ENCODE measurements around the gene CYP27B1.

CYP27B1 gene

DNA sequence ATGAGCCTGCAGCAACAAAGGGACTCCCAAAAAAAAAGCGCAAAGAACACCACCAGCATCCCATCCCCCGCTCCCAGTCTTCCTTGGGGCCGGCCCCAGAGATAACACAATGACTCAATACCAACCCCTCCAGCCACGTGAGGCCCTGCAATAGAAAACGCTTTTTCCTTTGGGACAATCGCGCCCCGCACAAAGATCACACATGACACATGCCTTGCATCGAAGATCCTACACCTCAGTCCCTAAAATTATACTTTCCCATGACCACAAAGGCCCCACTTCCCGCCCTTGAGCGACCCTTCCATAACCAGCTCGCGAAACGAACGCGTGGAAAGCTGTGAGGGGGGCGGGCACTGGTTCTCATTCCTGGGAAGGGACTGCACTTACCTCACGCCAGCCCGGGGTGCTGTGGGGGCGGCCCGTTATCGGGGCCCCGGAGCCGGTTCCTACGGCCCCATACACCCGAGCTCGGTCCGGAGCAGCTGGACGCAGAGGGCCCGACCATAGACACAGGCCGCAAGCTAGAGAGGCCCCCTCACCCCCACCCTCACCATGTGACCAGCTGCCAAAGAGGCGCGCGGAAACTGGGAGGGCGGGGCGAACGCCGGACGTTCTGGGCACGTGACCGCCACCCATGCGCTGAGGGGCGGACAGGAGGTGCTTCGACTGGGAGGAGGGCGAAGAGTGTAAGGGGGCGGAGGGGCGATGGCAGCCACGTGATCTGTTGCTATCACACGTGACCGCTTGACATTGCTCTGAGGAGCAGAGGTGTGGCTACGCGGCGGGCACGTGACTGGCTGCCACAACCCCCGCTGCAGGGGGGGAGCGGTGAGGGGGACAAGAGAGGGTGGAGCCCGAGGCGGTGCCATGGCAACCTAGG lies 14.8 kb downstream of the CYP27B1 start, which contains the start of gene CDK4:
Gene CDK4, minus strand, starts transcription at position 523 of the 880 bp plus-strand sequence. CDS start 593 bp downstream, outside the sequence.
- DNase-seq (ENCODE audit: low read depth): peak; percentile 100

DNA sequence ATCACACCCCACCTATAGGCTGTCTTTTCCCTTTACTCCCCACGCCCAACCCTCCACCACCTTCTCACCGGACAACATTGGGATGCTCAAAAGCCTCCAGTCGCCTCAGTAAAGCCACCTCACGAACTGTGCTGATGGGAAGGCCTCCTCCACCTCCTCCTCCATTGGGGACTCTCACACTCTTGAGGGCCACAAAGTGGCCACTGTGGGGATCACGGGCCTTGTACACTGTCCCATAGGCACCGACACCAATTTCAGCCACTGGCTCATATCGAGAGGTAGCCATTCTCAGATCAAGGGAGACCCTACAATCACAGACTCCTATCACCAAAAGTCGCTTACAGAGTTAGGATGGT lies 15.5 kb downstream of the CYP27B1 start:
- DNase-seq (ENCODE audit: low read depth): no peak

DNA sequence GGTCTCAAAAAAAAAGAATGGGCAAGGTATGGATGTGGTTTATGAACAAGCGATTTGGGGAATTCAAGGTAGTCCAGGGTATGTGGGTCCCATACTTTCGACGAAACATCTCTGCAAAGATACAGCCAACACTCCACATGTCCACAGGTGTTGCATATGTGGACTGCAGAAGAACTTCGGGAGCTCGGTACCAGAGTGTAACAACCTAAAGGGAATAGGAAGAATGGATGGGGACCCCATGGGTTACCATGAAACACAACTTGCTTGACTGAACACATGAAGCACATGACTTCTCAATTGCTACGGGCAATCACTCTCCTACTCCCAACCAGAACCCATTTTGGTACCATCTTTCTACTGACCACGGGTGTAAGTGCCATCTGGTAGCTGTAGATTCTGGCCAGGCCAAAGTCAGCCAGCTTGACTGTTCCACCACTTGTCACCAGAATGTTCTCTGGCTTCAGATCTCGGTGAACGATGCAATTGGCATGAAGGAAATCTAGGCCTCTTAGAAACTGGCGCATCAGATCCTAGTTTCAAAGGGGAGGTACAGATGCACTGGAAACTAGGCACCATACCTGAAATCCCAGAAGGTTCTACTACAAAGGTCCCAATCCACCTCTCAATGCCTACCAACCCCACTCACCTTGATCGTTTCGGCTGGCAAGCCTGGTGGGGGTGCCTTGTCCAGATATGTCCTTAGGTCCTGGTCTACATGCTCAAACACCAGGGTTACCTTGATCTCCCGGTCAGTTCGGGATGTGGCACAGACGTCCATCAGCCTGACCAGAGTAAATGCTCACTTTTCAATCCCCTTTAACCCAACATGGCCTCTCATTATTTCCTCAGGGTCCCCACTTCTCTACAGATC lies 16.1 kb downstream of the CYP27B1 start:
- no peak for DNase-seq (ENCODE audit: low read depth)

DNA sequence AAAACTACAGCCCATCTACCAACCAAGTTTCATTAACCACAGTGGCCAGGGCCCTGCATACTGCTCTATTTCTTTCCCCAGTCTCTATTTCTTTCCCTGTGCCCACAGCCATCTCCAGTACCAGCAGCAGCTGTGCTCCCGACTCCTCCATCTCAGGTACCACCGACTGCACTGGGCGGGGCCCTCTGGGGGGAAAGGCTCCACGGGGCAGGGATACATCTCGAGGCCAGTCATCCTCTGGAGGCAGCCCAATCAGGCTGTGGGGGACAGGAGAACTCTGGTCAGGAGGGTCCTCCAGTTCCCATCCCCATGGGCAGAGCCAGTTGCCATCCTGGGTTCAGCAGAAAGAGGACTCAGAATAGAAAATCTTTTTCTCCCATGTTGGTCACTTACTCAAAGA lies 17.8 kb downstream of the CYP27B1 start:
- no peak for DNase-seq (ENCODE audit: low read depth)

DNA sequence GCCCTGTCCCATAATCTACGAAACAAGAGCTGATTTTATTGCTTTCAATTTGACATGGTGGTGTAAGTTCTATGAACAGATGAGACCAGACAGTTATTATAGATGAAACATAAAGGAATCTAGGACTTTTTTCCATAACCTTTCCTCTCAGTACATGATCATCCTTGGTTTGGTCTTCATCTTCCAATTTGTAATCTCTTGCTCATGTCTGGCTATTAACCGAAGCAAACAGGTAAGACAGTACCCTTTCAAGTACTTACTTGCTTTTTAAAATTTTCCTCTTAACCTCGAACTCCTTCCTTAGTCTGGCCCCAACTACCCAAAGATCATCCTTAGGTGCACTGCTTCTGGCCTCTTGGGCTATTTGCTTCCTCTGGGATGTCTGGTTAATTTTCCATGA lies 20.9 kb downstream of the CYP27B1 start:
- no peak for DNase-seq (ENCODE audit: low read depth)

DNA sequence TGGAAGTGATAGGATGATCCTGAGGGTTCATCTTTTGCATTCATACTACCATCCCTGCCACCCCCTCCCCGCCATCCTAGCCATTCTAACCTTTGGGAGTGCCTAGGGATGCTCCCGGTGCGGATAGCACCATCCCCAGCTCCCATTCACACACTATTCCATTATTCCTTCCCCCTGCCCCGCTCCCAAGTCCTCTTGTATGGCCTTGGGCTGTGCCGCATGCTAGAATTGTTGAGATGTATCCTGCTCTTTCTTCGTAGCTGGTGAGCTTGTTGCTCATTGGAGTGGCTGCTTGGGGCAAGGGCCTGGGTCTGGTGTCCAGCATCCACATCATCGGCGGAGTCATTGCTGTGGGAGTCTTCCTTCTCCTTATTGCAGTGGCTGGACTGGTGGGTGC lies 21.4 kb downstream of the CYP27B1 start:
- no peak for DNase-seq (ENCODE audit: low read depth)

DNA sequence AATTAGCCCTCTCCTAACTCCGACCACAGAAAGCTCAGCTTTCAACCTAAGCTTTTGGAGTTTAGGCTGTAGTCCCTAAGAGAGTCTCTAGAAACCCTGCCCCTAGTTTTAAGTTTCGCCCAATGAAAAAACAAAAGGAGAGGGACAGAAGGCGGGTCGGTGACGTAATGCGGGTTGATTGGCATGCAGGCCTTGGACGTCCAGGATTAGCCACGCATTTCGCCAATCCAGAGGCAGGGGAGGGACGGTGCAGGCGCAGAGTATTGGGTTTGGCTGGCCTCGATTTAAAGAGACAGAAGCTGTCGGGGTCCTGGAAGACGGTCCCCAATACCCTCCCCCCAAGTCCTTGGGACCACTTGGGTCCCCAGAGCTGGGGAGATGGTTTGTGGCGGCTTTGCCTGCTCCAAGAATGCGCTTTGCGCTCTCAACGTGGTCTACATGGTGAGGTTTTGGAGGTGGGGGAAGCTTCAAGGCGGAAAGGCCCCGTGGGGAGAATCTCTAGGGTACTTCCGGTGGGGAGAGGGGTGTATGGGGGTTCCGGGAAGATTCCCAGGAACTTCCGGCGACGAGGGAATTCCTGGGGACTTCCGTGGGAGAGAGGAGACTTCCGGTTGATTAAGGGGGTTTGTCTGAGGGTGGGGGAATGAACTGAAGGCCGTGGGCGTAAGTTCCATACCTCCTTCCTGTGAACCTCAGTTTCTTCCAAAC lies 21.9 kb downstream of the CYP27B1 start, which contains the start of gene TSPAN31:
Gene TSPAN31, plus strand, starts transcription at position 263 of the 708 bp plus-strand sequence. Its CDS starts 116 bp downstream, at position 379.
- DNase-seq (ENCODE audit: low read depth): peak; percentile 99

DNA sequence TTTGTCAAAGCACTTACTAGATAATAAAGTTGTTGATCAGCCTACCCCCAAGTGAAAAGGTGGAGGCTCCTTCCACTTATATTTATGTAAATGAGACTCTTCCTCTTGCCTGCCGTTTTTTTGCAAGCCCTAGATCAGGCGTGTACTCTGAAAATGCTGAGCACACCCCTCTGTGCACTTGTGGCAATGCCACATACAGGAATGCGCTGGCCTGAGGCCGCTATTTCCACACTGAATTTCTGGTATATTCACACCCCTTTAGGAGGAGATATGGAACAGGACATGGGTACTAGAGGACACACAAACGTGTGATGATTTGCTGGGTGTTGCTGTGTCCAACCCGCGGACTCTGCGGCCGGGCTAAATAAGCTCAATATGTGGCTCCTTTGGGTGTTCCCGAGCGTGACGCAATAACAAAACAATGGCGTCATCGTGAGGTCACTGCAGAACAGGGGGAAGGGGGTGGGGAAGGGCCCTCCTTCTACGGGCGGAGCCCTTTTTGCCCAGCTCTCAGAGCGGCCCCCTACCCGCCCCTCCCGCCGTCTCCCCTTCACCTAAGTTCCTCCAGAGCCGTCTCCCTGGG lies 22.6 kb downstream of the CYP27B1 start:
- peak; percentile 93 for DNase-seq (ENCODE audit: low read depth)

DNA sequence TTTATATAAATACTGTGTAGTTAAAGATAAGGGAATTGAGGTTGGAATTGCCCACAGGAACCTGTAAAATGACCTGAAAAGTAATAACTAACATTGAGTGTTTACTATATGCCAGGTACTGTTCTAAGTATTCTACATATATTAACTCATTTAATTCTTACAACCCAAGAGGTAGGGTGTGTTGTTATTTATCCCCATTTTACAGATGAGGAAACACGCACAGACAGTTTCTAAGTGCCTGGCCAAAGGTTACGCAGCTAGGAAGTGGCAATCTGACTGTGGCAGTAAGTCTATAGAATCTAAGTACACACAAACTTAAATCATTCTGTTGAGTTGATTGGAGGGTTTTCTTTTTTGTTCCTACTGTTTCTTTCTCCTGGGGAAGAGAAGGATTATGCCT lies 23.1 kb downstream of the CYP27B1 start:
- no peak for DNase-seq (ENCODE audit: low read depth)

DNA sequence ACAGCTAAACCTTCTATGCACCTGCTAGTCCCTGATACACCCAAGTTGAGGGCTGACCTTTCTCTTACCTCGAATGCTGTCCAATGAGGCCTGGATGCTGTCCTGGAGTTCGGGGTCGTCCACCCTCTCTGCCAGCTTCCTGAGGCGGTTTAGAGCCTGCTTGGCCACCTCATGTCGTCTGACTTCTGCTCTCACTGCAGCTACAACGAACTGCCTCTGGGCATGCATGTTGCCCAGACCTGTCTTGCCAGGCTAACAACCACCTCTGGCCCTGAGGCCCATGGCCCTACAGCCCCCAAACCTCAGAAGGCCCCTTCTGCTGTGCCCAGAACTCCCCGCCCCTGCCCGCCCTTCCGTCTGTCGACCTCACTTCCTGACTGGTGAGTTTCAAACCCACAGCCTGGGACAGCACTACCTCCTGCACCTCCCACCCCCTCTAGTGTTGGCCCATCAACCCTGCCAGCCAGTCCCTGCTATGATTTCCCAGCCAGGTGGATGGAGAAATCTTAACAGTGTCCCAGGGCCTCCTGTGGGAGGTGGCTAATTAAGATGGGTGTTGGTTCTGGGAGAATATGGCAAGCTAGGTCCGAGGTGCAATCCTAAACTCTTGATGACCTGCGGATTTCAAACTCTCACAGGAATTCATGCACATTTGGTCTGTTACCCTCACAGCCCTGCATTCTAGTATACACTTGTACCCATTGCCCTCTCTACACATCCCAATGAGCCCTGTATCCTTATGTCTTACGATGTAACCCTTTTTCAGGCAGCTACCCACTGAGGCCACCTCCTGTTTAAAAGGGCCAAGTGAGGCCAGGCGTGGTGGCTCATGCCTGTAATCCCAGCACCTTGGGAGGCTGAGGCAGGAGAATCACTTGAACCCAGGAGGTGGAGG lies 24.8 kb downstream of the CYP27B1 start:
- DNase-seq (ENCODE audit: low read depth): no peak

DNA sequence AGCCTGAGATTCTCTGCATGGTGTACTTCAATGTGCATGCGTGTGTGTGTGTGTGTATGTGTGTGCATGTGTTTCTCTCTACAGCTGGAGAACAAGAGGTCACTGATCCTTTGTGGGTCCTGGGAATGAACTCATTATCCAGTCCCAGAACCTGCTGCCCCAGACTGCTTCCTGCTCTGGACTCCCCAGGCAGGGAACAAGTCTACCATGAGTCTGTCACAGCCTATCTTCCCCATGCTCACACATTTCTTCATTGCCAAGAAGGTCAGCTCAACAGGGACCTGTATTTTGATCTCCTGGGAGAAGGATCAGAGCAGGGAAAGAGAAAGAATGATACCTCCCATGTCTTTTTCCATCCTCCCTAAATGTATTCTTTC lies 25.5 kb downstream of the CYP27B1 start:
- no peak for DNase-seq (ENCODE audit: low read depth)

DNA sequence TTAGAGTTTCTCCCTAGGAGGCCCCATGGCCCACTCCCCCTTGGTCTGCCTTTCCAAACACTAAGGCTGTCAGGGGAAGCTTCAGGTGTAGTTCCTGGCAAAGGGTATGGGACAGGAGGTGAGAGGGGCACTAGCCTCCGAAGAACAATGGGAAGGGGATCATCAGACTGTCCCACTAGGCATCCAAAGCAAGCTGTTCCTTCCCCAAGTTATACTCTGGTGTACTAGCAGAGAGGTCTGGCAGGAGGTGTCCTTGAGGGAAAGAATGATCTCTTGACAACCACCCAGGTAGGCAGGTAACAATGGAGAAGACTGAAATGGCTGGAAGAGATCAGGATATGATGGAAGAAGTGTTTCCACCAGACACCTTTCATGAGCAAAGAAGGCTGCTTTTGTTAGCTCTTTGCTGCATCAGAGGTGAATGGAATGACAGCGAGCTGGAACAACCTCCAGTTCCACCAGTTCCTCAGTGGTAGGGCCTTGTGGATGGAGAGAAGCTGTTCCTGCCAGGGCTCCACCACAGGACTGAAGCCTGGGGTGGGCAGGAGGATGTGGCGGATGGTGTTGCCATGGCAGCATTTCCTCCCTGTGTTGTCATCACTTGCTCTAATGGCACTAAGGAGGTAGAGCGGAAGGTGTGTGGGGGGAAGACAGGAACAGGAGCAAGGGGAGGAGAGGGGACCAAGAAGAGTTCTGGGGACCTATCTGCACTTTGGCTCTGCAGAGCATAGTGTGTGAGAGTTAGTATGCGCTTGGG lies 26.0 kb downstream of the CYP27B1 start:
- DNase-seq (ENCODE audit: low read depth): no peak

DNA sequence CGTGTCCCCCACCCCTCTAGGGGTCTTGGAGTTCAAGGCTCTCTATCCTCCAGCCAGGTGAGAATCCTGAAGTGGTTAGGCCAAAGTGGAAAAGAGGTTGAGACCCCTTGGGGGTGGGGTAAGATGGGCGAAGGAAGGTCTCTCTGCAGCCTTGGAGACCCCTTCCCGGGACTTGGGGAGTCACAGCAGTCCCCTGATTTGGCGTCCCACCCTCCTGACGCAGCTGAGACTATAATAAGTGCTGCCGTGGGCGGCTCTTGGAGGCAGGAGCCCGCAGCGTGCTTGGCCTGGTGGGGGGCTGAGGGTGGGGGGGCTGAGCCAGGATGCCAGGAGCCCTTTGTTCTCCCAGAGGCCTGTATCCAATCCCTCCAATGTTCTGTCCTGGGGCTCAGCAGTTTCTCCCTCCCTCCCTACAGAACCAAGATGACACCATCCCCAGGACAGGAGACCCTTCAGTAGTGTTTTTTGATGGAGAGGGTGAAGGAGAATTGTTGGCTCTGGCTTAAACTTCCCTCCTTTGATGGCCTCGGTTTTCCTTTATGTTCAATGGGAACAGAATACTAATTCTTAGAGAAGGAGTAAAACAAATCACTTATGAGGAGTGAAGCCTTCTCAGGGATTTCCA lies 26.9 kb downstream of the CYP27B1 start:
- no peak for DNase-seq (ENCODE audit: low read depth)

DNA sequence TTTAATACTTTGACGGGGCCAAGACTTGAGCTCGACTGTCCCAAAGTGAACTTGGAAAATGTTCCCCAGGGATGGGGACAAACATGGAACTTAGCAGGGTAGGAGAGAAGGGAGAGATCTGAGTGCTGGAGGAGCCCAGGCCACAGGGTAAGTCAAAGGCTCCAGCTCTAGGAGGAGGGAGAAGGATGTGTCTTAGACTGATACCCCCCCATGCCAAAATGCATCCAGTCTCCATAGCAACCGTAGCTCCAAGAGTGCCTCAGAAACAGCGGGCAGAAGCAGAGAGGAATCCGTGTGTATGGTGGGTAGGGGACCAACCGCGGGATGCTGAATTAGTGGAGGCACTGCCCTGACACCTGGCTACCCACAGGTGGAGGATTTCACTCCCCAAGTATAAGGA lies 27.5 kb downstream of the CYP27B1 start:
- DNase-seq (ENCODE audit: low read depth): no peak

DNA sequence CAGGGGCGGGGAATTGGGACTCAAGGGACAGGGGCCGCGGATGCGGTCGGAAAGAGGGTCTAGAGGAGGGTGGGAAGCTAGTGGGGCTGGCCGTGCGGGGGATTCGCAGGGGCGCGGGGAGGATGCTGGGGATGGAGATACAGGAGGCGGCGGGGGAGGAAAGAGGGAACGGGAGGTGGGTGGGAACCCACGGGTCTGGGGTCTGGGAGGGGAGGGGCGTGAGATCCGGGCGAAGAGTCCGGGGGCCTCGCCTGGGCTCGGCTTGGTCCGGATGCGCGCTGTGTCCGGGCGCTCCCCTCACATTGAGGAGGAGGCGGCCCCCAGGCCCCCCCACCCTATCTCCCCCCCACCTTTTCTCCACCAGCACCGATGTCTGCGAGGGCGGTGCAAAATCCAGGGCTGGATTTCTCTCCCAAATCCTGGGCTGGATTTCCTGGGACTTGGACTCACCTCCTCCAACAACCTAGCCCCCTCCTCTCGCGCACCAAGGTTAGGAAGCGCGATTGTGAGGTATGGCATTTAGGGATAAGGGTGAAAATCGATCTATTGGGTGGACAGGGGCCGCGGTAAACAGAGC lies 28.1 kb downstream of the CYP27B1 start, which contains the start of gene AGAP2:
Gene AGAP2, minus strand, starts transcription at position 82 of the 577 bp plus-strand sequence. CDS start 496 bp downstream, outside the sequence.
- no peak for DNase-seq (ENCODE audit: low read depth)

DNA sequence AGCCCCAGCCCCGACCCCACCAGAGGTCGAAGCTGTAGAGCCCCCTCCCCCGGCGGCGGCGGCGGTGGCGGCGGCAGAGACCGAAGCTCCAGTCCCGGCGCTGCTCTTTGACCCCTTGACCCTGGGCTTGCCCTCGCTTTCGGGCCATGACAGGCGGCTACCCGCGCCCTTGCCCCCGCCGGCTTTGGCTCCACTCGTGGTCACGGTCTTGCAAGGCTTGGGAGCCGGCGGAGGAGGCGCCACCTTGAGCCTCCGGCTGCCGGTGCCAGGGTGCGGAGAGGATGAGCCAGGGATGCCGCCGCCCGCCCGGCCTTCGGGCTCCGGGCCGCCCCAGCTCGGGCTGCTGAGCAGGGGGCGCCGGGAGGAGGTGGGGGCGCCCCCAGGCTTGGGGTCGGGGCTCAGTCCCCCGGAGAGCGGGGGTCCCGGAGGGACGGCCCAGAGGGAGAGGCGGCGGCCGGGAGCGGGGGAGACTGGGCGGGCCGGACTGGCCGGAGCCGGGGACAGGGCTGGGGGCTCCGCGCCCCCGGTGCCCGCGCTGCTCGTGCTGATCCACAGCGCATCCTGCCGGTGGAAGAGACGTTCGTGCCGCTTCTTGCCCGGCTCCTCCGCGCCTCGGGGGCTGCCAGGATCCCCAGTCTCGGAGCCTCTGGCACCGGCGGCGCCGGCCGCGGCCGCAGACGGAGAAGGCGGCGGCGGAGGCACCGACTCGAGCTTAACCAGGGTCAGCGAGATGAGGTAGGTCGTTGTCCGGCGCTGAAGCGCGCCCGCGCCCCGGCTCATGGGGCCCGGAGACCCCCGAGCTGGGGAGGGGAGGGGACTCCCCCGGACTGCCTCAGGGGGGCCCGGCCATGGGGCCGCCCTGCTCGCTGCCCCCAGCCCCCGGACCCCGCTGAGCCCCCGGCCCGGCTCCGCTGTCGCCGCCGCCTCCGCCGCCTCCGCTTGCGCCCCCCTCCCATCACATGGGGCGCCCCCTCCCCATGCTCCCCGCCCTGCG lies 29.1 kb downstream of the CYP27B1 start:
- no peak for DNase-seq (ENCODE audit: low read depth)

DNA sequence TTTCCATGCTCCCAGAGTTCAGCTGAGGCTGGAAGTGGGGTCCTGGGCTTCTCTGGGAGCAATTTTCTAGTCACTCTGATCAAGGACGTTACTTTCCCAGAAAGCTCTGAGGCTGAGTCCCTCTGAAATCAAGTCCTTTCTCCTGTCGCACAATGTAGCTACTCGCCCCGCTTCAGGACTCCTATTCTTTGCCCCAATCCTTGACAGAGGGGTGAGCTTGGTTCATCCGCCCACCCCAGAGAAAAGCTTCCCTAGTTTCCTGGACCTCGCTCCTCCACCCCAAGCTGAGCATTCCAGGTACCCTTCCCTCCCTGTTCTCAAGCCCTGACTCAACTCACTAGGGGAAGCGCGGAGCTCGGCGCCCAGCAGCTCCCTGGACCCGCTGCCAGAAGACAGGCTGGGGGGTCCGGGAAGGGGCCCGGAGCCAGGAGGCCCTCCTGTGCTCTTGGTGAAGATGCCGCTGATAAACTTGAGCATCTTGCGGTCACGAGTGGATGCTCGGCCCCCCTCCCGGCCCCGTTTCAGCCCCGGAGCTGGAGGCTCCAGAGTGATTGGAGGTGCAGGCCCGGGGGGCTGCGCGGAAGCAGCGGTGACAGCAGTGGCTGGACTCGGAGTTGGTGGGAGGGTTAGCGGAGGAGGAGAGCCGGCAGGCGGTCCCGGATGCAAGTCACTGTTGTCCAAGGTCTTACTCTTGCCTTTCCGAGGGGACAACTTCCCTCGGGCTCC lies 30.0 kb downstream of the CYP27B1 start:
- DNase-seq (ENCODE audit: low read depth): no peak
